Thoracic aorta (tissue), 2 donors: ENCODE data around the gene KIAA0930. TPM values are rescaled to one million over a fixed set of nuclear protein-coding genes. Genes with fewer than 3 reads are reported as not detected.

Experiments used
- ATAC-seq: fragments of 150-250 bp; one replicate; pipeline ENCODE4 v1.8.0; 2017; ENCODE audit warnings: low read depth; ENCODE audit not compliant: insufficient number of reproducible peaks, low FRiP score
- DNase-seq: peaks from one replicate; pipeline ENCODE4 v3.0.0-alpha.2; 2020; ENCODE audit warnings: low spot score
- H3K27ac ChIP-seq, 2 donors: fragments of 200-600 bp; sonication (generic); 1 replicate in 1 of 2; 2 replicates in 1 of 2; pipeline ENCODE4 v1.5.1; 2016; ENCODE audit warnings: mild to moderate bottlenecking in 2 of 2, moderate library complexity in 2 of 2
- H3K27me3 ChIP-seq: fragments of 200-600 bp; sonication (generic); replicated peaks from 2 replicates; pipeline ENCODE4 v1.6.0; 2016; ENCODE audit warnings: mild to moderate bottlenecking; ENCODE audit not compliant: insufficient read depth
- H3K36me3 ChIP-seq: fragments of 200-600 bp; sonication (generic); one replicate; pipeline ENCODE4 v1.5.1; 2016
- H3K4me1 ChIP-seq, 2 donors: fragments of 200-600 bp; sonication (generic); 1 replicate in 1 of 2; 2 replicates in 1 of 2; pipeline versions ENCODE4 v1.5.1 to v1.6.0; 2016; ENCODE audit warnings: low read depth in 2 of 2, mild to moderate bottlenecking in 1 of 2; ENCODE audit not compliant: control insufficient read depth in 1 of 2
- H3K4me3 ChIP-seq: fragments of 200-600 bp; sonication (generic); 2 replicates; pipeline ENCODE4 v1.5.1; 2016; ENCODE audit warnings: mild to moderate bottlenecking
- H3K9me3 ChIP-seq: fragments of 200-600 bp; sonication (generic); 2 replicates; pipeline ENCODE4 v1.5.1; 2016
- total RNA-seq, 2 donors: library from RNA; depleted of rRNA; stranded (reverse); fragments of >200 nt; gene quantifications; one replicate each; pipeline versions ENCODE4 v1.1.0 to v1.2.3, GENCODE V29; 2016
- TF ChIP-seq, protein P1 (sequence below): fragments of 200-600 bp; sonication (generic); IDR thresholded peaks from one replicate; pipeline ENCODE4 v1.5.1; 2019; ENCODE audit warnings: antibody characterized with exemption

Gene KIAA0930
- total RNA-seq, 2 donors from 2014 or later: 76.9 to 99.1 TPM

DNA sequence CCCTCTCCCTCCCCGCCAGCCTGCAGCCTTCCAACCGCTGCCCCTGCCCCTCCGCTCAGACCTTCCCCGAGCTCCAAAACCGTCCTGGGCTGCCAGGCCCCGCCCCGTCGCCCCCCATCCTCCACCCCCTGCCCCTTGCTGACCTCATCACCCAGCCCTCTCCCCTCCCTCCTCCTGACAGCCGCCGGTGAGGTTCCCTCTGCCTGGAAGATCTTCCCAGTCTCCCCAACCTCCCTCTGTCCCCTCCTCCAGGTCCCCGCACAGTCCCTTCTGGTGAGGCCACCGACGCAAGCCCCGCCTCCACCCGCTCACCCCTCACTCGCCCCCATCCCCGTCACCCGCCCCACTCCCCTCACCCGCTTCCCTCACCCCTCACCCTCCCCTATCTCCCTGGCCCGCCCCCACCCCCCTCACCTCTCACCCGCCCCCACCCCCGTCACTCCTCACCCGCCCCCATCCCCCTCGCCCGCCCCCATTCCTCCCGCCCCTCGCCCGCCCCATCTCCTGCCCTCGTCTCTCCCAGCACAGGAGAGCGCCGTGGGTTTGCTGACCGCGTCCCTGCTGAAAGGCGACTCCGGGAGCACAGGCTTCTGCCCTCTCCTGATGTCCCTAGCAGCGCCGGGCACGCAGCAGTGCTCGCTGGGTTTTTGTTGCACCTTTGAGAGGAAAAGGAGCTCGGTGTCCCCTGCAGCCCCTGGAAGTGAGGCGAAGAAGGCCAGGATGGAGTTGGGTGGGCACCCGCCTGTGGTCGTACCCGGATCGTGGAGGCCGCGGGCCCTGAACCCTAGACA is 27.7 kb upstream of the KIAA0930 start:
- DNase-seq: no peak
- no peaks in the 10 kb centered on the region for H3K27me3 ChIP-seq
- TF ChIP-seq, protein P1, sequence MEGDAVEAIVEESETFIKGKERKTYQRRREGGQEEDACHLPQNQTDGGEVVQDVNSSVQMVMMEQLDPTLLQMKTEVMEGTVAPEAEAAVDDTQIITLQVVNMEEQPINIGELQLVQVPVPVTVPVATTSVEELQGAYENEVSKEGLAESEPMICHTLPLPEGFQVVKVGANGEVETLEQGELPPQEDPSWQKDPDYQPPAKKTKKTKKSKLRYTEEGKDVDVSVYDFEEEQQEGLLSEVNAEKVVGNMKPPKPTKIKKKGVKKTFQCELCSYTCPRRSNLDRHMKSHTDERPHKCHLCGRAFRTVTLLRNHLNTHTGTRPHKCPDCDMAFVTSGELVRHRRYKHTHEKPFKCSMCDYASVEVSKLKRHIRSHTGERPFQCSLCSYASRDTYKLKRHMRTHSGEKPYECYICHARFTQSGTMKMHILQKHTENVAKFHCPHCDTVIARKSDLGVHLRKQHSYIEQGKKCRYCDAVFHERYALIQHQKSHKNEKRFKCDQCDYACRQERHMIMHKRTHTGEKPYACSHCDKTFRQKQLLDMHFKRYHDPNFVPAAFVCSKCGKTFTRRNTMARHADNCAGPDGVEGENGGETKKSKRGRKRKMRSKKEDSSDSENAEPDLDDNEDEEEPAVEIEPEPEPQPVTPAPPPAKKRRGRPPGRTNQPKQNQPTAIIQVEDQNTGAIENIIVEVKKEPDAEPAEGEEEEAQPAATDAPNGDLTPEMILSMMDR: no peak
- no peaks in the 10 kb centered on the region for H3K36me3 ChIP-seq
- H3K4me3 ChIP-seq: peak overlapping the region; percentile 87
- no peaks in the 10 kb centered on the region for H3K9me3 ChIP-seq
- ATAC-seq: no peak
- peak overlapping the region in 1 of 2 donors; percentile 50 for H3K27ac ChIP-seq
- peaks cover 8 to 44% of the 10 kb centered on the region in 2 donors for H3K4me1 ChIP-seq

DNA sequence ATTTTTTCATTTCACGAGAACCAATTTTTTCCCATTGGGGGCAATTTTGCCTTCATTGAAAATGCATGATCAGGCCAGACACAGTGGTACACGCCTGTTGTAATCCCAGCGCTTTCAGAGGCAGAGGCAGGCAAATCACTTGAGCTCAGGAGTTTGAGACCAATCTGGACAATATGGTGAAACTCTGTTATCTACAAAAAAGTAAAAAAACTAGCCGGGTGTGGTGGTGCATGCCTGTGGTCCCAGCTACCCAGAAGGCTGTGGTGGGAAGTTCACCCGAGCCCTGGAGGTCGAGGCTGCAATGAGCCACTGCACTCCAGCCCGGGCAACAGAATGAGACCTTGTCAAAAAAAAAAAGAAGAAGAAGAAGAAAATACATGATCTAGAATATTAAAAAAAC is 24.8 kb upstream of the KIAA0930 start:
- Histone ChIP-seq H3K27ac (no peak overlapping the region), H3K4me3 (no peak overlapping the region), H3K9me3 (no peaks in the 10 kb centered on the region), H3K36me3 (no peaks in the 10 kb centered on the region), H3K27me3 (no peaks in the 10 kb centered on the region), H3K4me1 (peaks cover 0 to 24% of the 10 kb centered on the region in 2 donors)
- DNase-seq: no peak
- TF ChIP-seq, protein P1: no peak
- no peak for ATAC-seq

DNA sequence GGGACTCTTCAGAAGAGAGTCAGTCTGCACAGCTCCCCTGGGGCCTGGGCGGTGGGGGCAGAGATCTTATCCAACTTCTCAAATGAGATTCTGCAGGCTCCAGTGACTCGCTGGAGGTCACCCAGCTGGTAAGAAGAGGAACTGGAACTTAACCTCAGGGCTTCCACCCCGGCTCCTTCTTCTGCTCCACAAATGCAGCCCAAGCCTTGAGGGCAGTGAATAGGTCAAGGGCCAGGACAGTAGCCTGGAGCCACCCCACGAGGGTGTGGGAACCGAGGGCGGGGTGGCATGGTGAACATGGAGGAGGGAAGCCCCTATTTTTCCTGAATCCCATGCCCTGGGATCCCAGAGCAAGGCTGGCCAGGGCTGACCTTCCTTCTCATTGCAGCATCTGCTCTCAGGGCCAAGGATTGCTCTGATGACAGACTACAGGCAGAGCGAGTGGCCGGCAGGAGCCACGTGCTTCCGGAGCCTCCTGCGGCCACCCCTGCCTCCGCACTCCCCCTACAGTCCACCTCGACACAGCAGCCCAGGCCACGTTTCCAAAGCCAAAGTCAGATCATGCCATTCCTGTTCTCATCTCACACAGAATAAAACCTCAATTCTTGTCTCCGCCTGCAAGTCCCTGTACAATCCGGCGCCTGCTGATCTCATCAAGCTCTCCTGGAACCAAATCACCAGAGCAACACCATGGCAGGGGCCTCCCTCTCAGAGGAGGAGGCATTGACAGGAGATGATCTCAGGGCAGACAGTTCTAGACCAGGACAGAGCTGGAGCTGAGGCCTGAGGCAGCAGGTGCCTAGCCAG is 23.0 kb upstream of the KIAA0930 start:
- Histone ChIP-seq H3K4me1 (peaks cover 0 to 11% of the 10 kb centered on the region in 2 donors), H3K36me3 (no peaks in the 10 kb centered on the region), H3K27ac (no peak overlapping the region), H3K9me3 (no peaks in the 10 kb centered on the region), H3K27me3 (no peaks in the 10 kb centered on the region), H3K4me3 (no peak overlapping the region)
- TF ChIP-seq, protein P1: peak; percentile 74
- ATAC-seq (peak; percentile 48), DNase-seq (no peak)

DNA sequence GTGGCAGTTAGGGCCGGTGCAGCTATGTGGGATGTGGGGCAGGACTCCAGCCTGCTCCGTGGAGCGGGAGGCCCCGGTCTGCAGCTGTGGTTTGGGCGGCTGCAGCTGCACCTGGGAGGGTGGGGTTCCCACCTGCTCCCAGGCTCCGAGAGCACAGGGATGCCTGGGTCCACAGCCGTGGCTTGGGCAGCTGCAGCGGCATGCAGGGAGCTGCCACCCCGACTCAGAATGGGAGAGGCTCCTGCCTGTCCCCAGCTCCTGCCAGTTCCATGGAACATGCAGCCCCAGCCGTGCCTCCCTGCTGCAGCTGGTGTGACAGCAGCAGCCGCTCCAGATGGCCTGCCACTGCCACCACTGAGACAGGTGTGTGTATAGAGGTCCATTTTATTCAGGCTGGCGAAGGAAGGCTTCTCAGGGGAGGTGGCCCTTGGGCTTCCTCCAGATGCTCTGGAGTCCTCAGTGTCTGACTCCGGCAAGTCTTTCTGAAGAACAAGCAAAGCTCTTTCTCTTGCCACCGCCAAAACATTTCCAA is 22.3 kb upstream of the KIAA0930 start:
- Histone ChIP-seq H3K27ac (no peak overlapping the region), H3K4me3 (no peak overlapping the region), H3K27me3 (no peaks in the 10 kb centered on the region), H3K36me3 (no peaks in the 10 kb centered on the region), H3K9me3 (no peaks in the 10 kb centered on the region), H3K4me1 (peaks cover 0 to 11% of the 10 kb centered on the region in 2 donors)
- TF ChIP-seq, protein P1: no peak
- DNase-seq: no peak
- ATAC-seq: no peak
